ENCODE measurements around the gene TMIGD2.
"Not testable (repeated sequence)": the region's sequence is repeated elsewhere in the genome, so short reads cannot be mapped to it uniquely, and the experiment has no call there.

Gene TMIGD2

GRCh38 chr19:4295972-4296771 is 6.0 kb downstream of the TMIGD2 start:
- no peak for TF ChIP-seq CTCF (IDR thresholded peaks at IDR 0.05; ENCODE audit: low read length, missing control alignments)
- DNase-seq (ENCODE audit: low read depth), result no peak
- H3K4me3 ChIP-seq (replicated peaks; ENCODE audit: low read depth, low read length), result no peak overlapping the region

GRCh38 chr19:4294389-4294788 is 7.8 kb downstream of the TMIGD2 start:
- DNase-seq (ENCODE audit: low read depth), result no peak
- TF ChIP-seq CTCF (IDR thresholded peaks at IDR 0.05; ENCODE audit: low read length, missing control alignments), result no peak
- H3K4me3 ChIP-seq (replicated peaks; ENCODE audit: low read depth, low read length), result no peak overlapping the region

- DNase-seq (ENCODE audit: low read depth), result no peak
- TF ChIP-seq CTCF (IDR thresholded peaks at IDR 0.05; ENCODE audit: low read length, missing control alignments), result no peak
- no peak overlapping the region for H3K4me3 ChIP-seq (replicated peaks; ENCODE audit: low read depth, low read length)
Observed at GRCh38 chr19:4292515-4292914, 9.7 kb downstream of the TMIGD2 start.

GRCh38 chr19:4291184-4291732 is 10.9 kb downstream of the TMIGD2 start:
- no peak overlapping the region for H3K4me3 ChIP-seq (replicated peaks; ENCODE audit: low read depth, low read length)
- TF ChIP-seq CTCF (IDR thresholded peaks at IDR 0.05; ENCODE audit: low read length, missing control alignments), result no peak
- no peak for DNase-seq (ENCODE audit: low read depth)

GRCh38 chr19:4288091-4288777 is 14.0 kb downstream of the TMIGD2 start:
- TF ChIP-seq CTCF (IDR thresholded peaks at IDR 0.05; ENCODE audit: low read length, missing control alignments), result no peak
- no peak for DNase-seq (ENCODE audit: low read depth)
- no peak overlapping the region for H3K4me3 ChIP-seq (replicated peaks; ENCODE audit: low read depth, low read length)

GRCh38 chr19:4286141-4286540 is 16.0 kb downstream of the TMIGD2 start:
- DNase-seq (ENCODE audit: low read depth); H3K4me3 ChIP-seq (replicated peaks; ENCODE audit: low read depth, low read length): not testable (repeated sequence)

GRCh38 chr19:4284974-4285373 is 17.2 kb downstream of the TMIGD2 start:
- TF ChIP-seq CTCF (IDR thresholded peaks at IDR 0.05; ENCODE audit: low read length, missing control alignments), result no peak
- H3K4me3 ChIP-seq (replicated peaks; ENCODE audit: low read depth, low read length), result no peak overlapping the region
- no peak for DNase-seq (ENCODE audit: low read depth)
